ENCODE results near the gene TNFRSF9.

TNFRSF9 gene

DNA sequence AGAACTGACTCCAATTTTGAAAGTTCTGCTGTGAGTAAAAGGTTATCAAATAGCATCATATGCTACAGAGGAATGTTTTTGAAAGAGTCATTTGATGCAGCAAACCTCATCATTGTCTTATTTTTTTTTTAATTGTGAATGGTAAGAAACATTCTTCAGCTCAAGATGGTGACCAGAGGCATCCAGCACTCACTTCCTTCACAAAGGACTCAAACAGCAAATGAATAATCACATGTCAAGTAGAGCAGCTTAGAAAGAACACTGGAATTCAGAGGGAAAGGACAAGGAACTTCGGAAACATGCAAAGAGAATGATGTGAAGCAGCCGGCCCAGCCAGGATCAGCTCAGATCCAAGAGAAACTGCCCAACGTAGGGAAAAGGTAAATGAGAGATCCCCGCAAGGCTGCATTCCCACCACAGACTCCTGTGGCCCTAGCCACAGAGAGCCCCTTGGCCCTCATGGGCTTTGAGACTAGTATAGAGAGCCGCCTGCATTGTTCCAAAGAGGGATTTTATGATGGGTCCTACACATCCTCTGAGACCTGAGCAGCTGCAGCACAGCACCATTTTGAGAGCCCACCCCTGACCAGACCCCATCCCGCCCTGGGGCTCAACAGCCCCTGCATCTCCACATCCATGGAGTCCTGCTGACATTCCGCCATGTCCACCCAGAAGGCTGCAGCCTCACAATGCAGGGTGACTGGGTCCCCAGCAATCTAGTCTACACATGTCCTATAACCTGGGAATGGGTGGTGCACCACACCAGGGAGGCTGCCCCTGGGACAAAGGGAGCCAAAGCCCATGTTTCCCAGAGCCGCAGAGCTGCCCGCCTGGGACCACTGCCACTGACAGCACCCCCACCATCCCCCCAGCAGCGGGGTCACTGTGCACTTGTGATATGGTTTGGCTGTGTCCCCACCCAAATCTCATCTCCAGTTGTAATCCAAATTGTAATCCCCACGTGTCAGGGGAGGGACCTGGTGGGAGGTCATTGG is 66.5 kb downstream of the TNFRSF9 start:
- Histone ChIP-seq H3K4me1 (ENCODE audit: control insufficient read depth, insufficient read depth, low read length, unreplicated experiment) (no peaks in the 10 kb centered on the region), H3K4me3 (ENCODE audit: low read depth, low read length) (no peak overlapping the region), H3K36me3 (ENCODE audit: insufficient read depth, low read length) (no peaks in the 10 kb centered on the region), H3K27me3 (ENCODE audit: insufficient read depth, low read length) (no peaks in the 10 kb centered on the region; the same call in 1 of the 2 replicates), H3K27ac (ENCODE audit: low read depth, low read length) (no peak overlapping the region), H3K79me2 (ENCODE audit: control insufficient read depth, insufficient read depth, low read length, unreplicated experiment) (no peaks in the 10 kb centered on the region), H2AFZ (ENCODE audit: low read length, unreplicated experiment) (no peak overlapping the region)

DNA sequence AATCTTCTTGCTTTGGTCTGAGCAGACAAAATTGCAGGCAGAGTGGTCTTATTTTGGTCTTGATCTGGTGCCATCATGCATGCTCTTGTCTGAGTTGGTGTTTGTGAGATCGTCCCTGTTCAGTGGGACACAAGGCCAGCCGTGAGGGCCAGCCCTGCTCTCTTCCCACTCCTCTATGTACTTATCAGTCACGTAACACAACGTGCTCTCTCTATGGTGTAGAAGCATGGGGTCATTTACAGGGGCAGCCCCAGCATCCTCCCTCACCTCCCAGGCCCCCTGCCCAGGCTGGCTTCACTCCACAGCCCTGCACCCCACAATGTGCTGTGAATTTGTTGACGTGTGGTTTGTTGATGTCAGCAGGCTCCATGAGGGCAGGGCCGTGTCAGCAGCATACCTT is 69.5 kb downstream of the TNFRSF9 start:
- Histone ChIP-seq H3K4me3 (ENCODE audit: low read depth, low read length) (no peak overlapping the region), H3K27ac (ENCODE audit: low read depth, low read length) (no peak overlapping the region), H3K27me3 (ENCODE audit: insufficient read depth, low read length) (no peaks in the 10 kb centered on the region; the same call in 1 of the 2 replicates), H3K36me3 (ENCODE audit: insufficient read depth, low read length) (no peaks in the 10 kb centered on the region), H3K79me2 (ENCODE audit: control insufficient read depth, insufficient read depth, low read length, unreplicated experiment) (no peaks in the 10 kb centered on the region), H3K4me1 (ENCODE audit: control insufficient read depth, insufficient read depth, low read length, unreplicated experiment) (no peaks in the 10 kb centered on the region), H2AFZ (ENCODE audit: low read length, unreplicated experiment) (no peak overlapping the region)

DNA sequence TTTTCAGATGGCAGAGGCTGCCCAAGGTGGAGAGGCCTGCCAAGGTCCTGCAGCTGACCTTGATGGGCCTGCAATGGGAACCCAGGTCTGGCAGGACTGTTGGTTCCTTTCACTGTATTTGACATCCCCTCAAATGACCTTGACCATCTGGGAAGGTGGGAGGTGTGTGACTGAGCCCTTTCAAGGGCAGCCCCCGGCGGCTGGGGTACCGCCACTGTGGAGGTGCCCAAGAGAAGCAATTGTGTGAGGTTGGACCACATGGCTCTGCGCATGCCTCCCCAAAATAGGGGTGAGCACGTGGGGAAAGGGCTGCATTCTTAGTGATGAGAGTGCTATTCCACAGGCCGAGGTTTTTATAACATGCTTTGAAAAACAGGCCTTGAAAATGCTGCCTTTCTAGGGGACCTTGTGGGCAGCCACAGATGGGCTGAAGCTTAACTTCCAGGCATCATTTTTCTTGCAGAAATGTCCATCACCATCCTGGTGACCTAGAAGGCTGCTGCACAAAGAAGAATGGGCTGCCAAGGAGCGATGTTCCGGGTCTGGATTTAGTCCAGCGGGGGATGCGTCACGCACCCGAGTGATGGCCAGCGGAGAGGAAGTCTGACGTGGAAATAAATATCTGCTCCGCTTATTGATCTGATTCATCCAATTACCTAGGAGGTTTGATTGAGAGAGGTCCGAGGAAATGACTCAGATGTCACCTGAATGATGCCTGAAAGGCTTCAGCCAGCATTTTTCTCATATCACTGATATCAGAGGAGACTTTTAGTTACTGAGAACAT is 71.3 kb downstream of the TNFRSF9 start:
- no peak overlapping the region for H3K4me3 ChIP-seq (ENCODE audit: low read depth, low read length)
- no peak overlapping the region for H3K27ac ChIP-seq (ENCODE audit: low read depth, low read length)
- H3K79me2 ChIP-seq (ENCODE audit: control insufficient read depth, insufficient read depth, low read length, unreplicated experiment) = no peaks in the 10 kb centered on the region
- H3K27me3 ChIP-seq (ENCODE audit: insufficient read depth, low read length) = no peaks in the 10 kb centered on the region; the same call in 1 of the 2 replicates
- no peaks in the 10 kb centered on the region for H3K4me1 ChIP-seq (ENCODE audit: control insufficient read depth, insufficient read depth, low read length, unreplicated experiment)
- no peaks in the 10 kb centered on the region for H3K36me3 ChIP-seq (ENCODE audit: insufficient read depth, low read length)
- no peak overlapping the region for H2AFZ ChIP-seq (ENCODE audit: low read length, unreplicated experiment)

DNA sequence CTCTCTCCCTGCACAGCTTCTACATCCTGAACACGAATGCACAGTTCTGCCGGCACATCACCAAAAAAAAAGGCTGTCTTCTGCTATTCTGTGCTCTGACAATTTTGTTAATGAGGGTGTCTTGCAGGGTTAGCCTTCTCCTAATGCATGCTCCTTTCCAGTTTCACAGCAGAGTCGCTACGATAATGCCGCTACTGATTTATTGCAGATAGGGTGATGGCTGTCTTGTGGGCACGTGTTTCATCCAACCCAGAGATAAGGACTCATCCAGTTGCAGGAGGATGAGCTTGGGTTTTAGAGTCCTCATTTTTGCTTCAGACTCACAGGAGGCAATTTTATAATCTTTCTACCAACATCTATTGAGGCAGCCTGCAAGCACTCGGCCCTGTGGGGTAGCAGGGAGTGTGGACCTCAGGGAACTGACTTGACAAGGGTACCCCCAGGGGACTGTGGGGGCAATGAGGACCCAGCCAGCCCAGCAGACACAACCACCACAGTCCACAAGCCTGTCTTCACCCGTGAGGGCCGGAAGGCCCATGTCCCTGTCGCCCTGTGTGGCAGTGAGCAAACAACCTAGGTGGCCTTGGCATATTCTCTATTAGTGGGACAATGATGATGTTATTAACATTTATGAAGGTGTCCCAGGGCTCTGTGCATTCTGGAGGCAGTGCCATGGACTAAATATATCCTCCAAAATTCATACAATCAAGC is 72.4 kb downstream of the TNFRSF9 start:
- no peak overlapping the region for H2AFZ ChIP-seq (ENCODE audit: low read length, unreplicated experiment)
- no peak overlapping the region for H3K4me3 ChIP-seq (ENCODE audit: low read depth, low read length)
- no peaks in the 10 kb centered on the region; the same call in 1 of the 2 replicates for H3K27me3 ChIP-seq (ENCODE audit: insufficient read depth, low read length)
- no peaks in the 10 kb centered on the region for H3K36me3 ChIP-seq (ENCODE audit: insufficient read depth, low read length)
- H3K79me2 ChIP-seq (ENCODE audit: control insufficient read depth, insufficient read depth, low read length, unreplicated experiment) = no peaks in the 10 kb centered on the region
- no peaks in the 10 kb centered on the region for H3K4me1 ChIP-seq (ENCODE audit: control insufficient read depth, insufficient read depth, low read length, unreplicated experiment)
- H3K27ac ChIP-seq (ENCODE audit: low read depth, low read length) = no peak overlapping the region

DNA sequence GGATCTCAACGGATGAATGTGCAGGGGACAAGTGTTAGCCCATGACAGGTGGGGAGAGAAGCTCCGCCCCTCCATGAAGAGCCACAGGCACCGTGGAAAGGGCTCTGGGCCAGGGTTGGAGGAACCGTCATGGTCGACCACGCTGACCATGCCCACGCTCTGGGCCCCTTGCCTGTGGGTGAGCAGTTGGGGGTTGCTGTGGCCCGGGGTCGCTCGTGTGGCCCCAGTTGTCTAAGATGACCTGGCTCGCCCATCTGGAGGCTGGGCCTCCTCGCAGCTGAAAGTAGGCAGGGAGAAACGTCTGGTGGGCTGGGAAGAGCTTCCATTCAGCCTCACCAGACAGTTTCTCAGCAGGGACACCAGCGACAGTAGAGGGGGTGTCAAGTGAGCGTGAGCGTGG is 74.7 kb downstream of the TNFRSF9 start:
- Histone ChIP-seq H3K4me1 (ENCODE audit: control insufficient read depth, insufficient read depth, low read length, unreplicated experiment) (no peaks in the 10 kb centered on the region), H3K79me2 (ENCODE audit: control insufficient read depth, insufficient read depth, low read length, unreplicated experiment) (no peaks in the 10 kb centered on the region), H3K27me3 (ENCODE audit: insufficient read depth, low read length) (no peaks in the 10 kb centered on the region), H3K27ac (ENCODE audit: low read depth, low read length) (no peak overlapping the region), H2AFZ (ENCODE audit: low read length, unreplicated experiment) (no peak overlapping the region), H3K4me3 (ENCODE audit: low read depth, low read length) (no peak overlapping the region), H3K36me3 (ENCODE audit: insufficient read depth, low read length) (no peaks in the 10 kb centered on the region)
